Measurements from ENCODE around the gene TAX1BP3.
A peak's percentile ranks its signal among the peaks of the same experiment; 100 is the strongest.

TAX1BP3 gene

DNA sequence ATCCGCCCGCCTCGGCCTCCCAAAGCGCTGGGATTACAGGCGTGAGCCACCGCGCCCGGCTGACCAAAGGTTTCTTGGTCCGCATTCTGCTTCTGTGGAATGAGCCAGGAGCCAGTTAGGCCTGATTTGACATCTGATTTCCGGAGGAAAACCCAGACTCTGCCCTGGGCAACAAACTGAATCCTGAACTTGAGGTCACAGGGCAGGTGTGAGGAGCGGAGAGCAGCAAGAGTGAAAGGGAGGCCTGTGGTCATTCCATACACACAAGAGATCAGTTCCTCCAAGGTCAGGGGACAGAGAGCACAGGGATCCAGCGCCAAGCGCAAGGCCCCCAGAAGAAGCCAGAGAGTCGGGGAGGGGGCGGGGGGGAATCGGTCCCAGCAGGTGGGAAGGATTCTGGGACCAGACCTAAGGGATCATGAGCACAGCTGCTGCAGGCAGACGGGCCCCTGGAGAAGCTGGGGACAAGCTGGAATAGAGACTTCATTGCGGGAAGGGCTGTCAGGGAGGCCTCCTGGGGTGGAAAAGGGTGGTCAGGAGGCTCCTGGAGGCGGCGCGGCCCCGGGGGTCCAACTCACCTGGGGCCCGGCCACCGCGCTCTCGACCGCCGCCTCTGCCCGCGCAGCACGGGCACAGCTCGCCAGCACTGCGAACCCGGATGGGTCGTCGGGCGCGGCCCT, 32.8 kb downstream of the TAX1BP3 start:
- DNase-seq, result no peak
- no peaks in the 10 kb centered on the region for H3K27me3 ChIP-seq (replicated peaks; ENCODE audit: control insufficient read depth, insufficient read depth, low read length, poor library complexity, severe bottlenecking)
- H3K4me1 ChIP-seq (ENCODE audit: control insufficient read depth, insufficient read depth, low read length, poor library complexity, severe bottlenecking), result peaks cover 10% of the 10 kb centered on the region
- H3K4me3 ChIP-seq (ENCODE audit: insufficient read depth, low read depth, low read length, poor library complexity, severe bottlenecking), result peak overlapping the region; percentile 74
- no peaks in the 10 kb centered on the region for H3K36me3 ChIP-seq (ENCODE audit: control insufficient read depth, insufficient read depth, low read length)
- H3K27ac ChIP-seq (ENCODE audit: insufficient read depth, low read length, poor library complexity, severe bottlenecking), result peak overlapping the region; percentile 91
- H3K9me3 ChIP-seq (ENCODE audit: control insufficient read depth, low read length), result no peaks in the 10 kb centered on the region

- no peaks in the 10 kb centered on the region for H3K9me3 ChIP-seq (ENCODE audit: control insufficient read depth, low read length)
- no peak overlapping the region for H3K4me3 ChIP-seq (ENCODE audit: insufficient read depth, low read depth, low read length, poor library complexity, severe bottlenecking)
- no peak for DNase-seq
- peaks cover 11% of the 10 kb centered on the region for H3K36me3 ChIP-seq (ENCODE audit: control insufficient read depth, insufficient read depth, low read length)
- H3K27ac ChIP-seq (ENCODE audit: insufficient read depth, low read length, poor library complexity, severe bottlenecking), result no peak overlapping the region
- H3K4me1 ChIP-seq (ENCODE audit: control insufficient read depth, insufficient read depth, low read length, poor library complexity, severe bottlenecking), result peaks cover 10% of the 10 kb centered on the region
- H3K27me3 ChIP-seq (replicated peaks; ENCODE audit: control insufficient read depth, insufficient read depth, low read length, poor library complexity, severe bottlenecking), result no peaks in the 10 kb centered on the region
Observed at GRCh38 chr17:3632287-3632686, 36.1 kb downstream of the TAX1BP3 start.

DNA sequence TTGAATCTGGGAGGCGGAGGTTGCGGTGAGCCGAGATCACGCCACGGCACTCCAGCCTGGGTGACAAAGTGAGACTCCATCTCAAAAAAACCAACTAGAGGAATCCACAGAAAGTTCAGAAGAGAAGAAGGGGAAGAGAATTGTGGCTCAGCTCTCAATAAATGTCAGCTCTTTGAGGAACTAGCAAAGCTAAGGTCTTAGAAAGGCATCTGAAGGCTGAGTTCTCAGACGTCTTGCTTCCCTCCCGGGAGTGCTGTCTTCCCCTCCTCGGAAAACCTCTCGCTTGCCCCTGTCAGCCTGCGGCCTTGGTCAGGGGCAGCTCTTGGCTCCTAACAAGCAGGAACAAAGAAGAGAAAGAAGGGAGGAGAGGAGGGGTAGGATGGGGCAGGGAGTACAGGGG, 37.6 kb downstream of the TAX1BP3 start:
- H3K9me3 ChIP-seq (ENCODE audit: control insufficient read depth, low read length), result no peaks in the 10 kb centered on the region
- peaks cover 5% of the 10 kb centered on the region for H3K4me1 ChIP-seq (ENCODE audit: control insufficient read depth, insufficient read depth, low read length, poor library complexity, severe bottlenecking)
- no peaks in the 10 kb centered on the region for H3K27me3 ChIP-seq (replicated peaks; ENCODE audit: control insufficient read depth, insufficient read depth, low read length, poor library complexity, severe bottlenecking)
- no peak overlapping the region for H3K27ac ChIP-seq (ENCODE audit: insufficient read depth, low read length, poor library complexity, severe bottlenecking)
- peaks cover 11% of the 10 kb centered on the region for H3K36me3 ChIP-seq (ENCODE audit: control insufficient read depth, insufficient read depth, low read length)
- no peak overlapping the region for H3K4me3 ChIP-seq (ENCODE audit: insufficient read depth, low read depth, low read length, poor library complexity, severe bottlenecking)
- DNase-seq, result no peak

DNA sequence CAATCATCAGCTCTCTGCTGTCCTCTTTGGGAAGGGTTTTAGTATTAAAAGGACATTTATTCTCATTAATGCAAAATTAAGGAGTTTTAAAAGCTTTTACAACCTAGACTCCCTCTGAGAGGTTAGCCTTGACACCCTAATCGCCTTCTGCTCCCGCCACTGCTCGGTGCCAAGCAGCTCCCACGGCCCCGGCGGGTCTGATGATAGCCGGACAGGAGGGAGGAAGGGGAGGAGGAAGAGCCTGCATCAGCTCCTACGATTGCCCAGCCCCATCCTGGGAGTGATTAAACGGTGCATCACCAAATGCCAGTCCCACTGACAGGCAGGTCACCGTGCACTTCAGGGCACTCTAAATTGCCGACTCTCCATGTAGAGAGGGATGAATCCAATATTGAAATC, 40.6 kb downstream of the TAX1BP3 start:
- Histone ChIP-seq H3K36me3 (ENCODE audit: control insufficient read depth, insufficient read depth, low read length) (peaks cover 24% of the 10 kb centered on the region), H3K27me3 (replicated peaks; ENCODE audit: control insufficient read depth, insufficient read depth, low read length, poor library complexity, severe bottlenecking) (no peaks in the 10 kb centered on the region), H3K4me1 (ENCODE audit: control insufficient read depth, insufficient read depth, low read length, poor library complexity, severe bottlenecking) (no peaks in the 10 kb centered on the region), H3K9me3 (ENCODE audit: control insufficient read depth, low read length) (no peaks in the 10 kb centered on the region), H3K27ac (ENCODE audit: insufficient read depth, low read length, poor library complexity, severe bottlenecking) (no peak overlapping the region), H3K4me3 (ENCODE audit: insufficient read depth, low read depth, low read length, poor library complexity, severe bottlenecking) (no peak overlapping the region)
- DNase-seq, result no peak

- H3K4me3 ChIP-seq (ENCODE audit: insufficient read depth, low read depth, low read length, poor library complexity, severe bottlenecking), result no peak overlapping the region
- H3K36me3 ChIP-seq (ENCODE audit: control insufficient read depth, insufficient read depth, low read length), result peaks cover 28% of the 10 kb centered on the region
Observed at GRCh38 chr17:3626831-3627768, 41.3 kb downstream of the TAX1BP3 start.

GRCh38 chr17:3622977-3623594, 45.3 kb downstream of the TAX1BP3 start:
- Histone ChIP-seq H3K4me1 (ENCODE audit: control insufficient read depth, insufficient read depth, low read length, poor library complexity, severe bottlenecking) (no peaks in the 10 kb centered on the region), H3K27ac (ENCODE audit: insufficient read depth, low read length, poor library complexity, severe bottlenecking) (no peak overlapping the region), H3K36me3 (ENCODE audit: control insufficient read depth, insufficient read depth, low read length) (peaks cover 26% of the 10 kb centered on the region), H3K9me3 (ENCODE audit: control insufficient read depth, low read length) (no peaks in the 10 kb centered on the region), H3K27me3 (replicated peaks; ENCODE audit: control insufficient read depth, insufficient read depth, low read length, poor library complexity, severe bottlenecking) (no peaks in the 10 kb centered on the region), H3K4me3 (ENCODE audit: insufficient read depth, low read depth, low read length, poor library complexity, severe bottlenecking) (no peak overlapping the region)
- no peak for DNase-seq

More at GRCh38 chr17:3626831-3627768, 41.3 kb downstream of the TAX1BP3 start:
- Histone ChIP-seq H3K27me3 (replicated peaks; ENCODE audit: control insufficient read depth, insufficient read depth, low read length, poor library complexity, severe bottlenecking) (no peaks in the 10 kb centered on the region), H3K27ac (ENCODE audit: insufficient read depth, low read length, poor library complexity, severe bottlenecking) (no peak overlapping the region), H3K9me3 (ENCODE audit: control insufficient read depth, low read length) (no peaks in the 10 kb centered on the region), H3K4me1 (ENCODE audit: control insufficient read depth, insufficient read depth, low read length, poor library complexity, severe bottlenecking) (no peaks in the 10 kb centered on the region)
- no peak for DNase-seq

GRCh38 chr17:3621146-3621720, 47.1 kb downstream of the TAX1BP3 start:
- Histone ChIP-seq H3K27me3 (replicated peaks; ENCODE audit: control insufficient read depth, insufficient read depth, low read length, poor library complexity, severe bottlenecking) (no peaks in the 10 kb centered on the region), H3K9me3 (ENCODE audit: control insufficient read depth, low read length) (no peaks in the 10 kb centered on the region), H3K27ac (ENCODE audit: insufficient read depth, low read length, poor library complexity, severe bottlenecking) (no peak overlapping the region), H3K4me3 (ENCODE audit: insufficient read depth, low read depth, low read length, poor library complexity, severe bottlenecking) (no peak overlapping the region), H3K36me3 (ENCODE audit: control insufficient read depth, insufficient read depth, low read length) (peaks cover 34% of the 10 kb centered on the region), H3K4me1 (ENCODE audit: control insufficient read depth, insufficient read depth, low read length, poor library complexity, severe bottlenecking) (no peaks in the 10 kb centered on the region)
- no peak for DNase-seq

- no peak overlapping the region for H3K4me3 ChIP-seq (ENCODE audit: insufficient read depth, low read depth, low read length, poor library complexity, severe bottlenecking)
- no peaks in the 10 kb centered on the region for H3K27me3 ChIP-seq (replicated peaks; ENCODE audit: control insufficient read depth, insufficient read depth, low read length, poor library complexity, severe bottlenecking)
- H3K36me3 ChIP-seq (ENCODE audit: control insufficient read depth, insufficient read depth, low read length), result peaks cover 32% of the 10 kb centered on the region
- H3K4me1 ChIP-seq (ENCODE audit: control insufficient read depth, insufficient read depth, low read length, poor library complexity, severe bottlenecking), result no peaks in the 10 kb centered on the region
- DNase-seq, result no peak
- H3K27ac ChIP-seq (ENCODE audit: insufficient read depth, low read length, poor library complexity, severe bottlenecking), result no peak overlapping the region
- H3K9me3 ChIP-seq (ENCODE audit: control insufficient read depth, low read length), result no peaks in the 10 kb centered on the region
Observed at GRCh38 chr17:3615160-3615870, 53.1 kb downstream of the TAX1BP3 start.

DNA sequence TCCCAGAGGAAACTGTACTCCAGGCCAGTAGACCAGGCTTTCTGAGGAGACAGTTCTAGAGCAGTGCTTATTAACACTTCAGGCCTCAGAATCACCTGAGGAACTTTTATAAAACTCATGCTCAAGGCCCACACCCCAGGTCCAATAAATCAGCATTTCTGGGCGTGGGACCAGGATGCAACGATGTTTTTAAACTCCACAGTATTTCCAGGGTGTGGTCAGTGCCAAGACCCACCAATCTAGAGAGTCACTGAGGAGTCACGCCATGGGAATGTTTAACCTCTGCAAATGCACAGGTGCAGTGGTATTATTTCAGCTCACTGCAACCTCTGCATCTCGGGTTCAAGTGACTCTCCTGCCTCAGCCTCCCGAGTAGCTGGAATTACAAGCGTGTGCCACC, 55.3 kb downstream of the TAX1BP3 start:
- no peak overlapping the region for H3K27ac ChIP-seq (ENCODE audit: insufficient read depth, low read length, poor library complexity, severe bottlenecking)
- H3K4me3 ChIP-seq (ENCODE audit: insufficient read depth, low read depth, low read length, poor library complexity, severe bottlenecking), result no peak overlapping the region
- H3K9me3 ChIP-seq (ENCODE audit: control insufficient read depth, low read length), result no peaks in the 10 kb centered on the region
- no peaks in the 10 kb centered on the region for H3K4me1 ChIP-seq (ENCODE audit: control insufficient read depth, insufficient read depth, low read length, poor library complexity, severe bottlenecking)
- peaks cover 46% of the 10 kb centered on the region for H3K36me3 ChIP-seq (ENCODE audit: control insufficient read depth, insufficient read depth, low read length)
- H3K27me3 ChIP-seq (replicated peaks; ENCODE audit: control insufficient read depth, insufficient read depth, low read length, poor library complexity, severe bottlenecking), result no peaks in the 10 kb centered on the region
- DNase-seq, result no peak
